Measurements from ENCODE around the gene CCDC149.

The CCDC149 gene

GRCh38 chr4:24840362-24840761 lies 72.5 kb downstream of the CCDC149 start:
- no peak for TF ChIP-seq CTCF (IDR thresholded peaks at IDR 0.05; ENCODE audit: borderline replicate concordance, insufficient read depth, low read depth, low read length)

GRCh38 chr4:24837781-24838180 lies 75.1 kb downstream of the CCDC149 start:
- no peak for TF ChIP-seq CTCF (IDR thresholded peaks at IDR 0.05; ENCODE audit: borderline replicate concordance, insufficient read depth, low read depth, low read length)
- H3K4me3 ChIP-seq (ENCODE audit: low read depth, low read length) = no peak overlapping the region

More at GRCh38 chr4:24840362-24840761, 72.5 kb downstream of the CCDC149 start:
- no peak overlapping the region for H3K4me3 ChIP-seq (ENCODE audit: low read depth, low read length)

- no peak overlapping the region for H3K4me3 ChIP-seq (ENCODE audit: low read depth, low read length)
- no peak for TF ChIP-seq CTCF (IDR thresholded peaks at IDR 0.05; ENCODE audit: borderline replicate concordance, insufficient read depth, low read depth, low read length)
Observed at GRCh38 chr4:24837336-24837735, 75.5 kb downstream of the CCDC149 start.

- no peak overlapping the region for H3K4me3 ChIP-seq (ENCODE audit: low read depth, low read length)
- TF ChIP-seq CTCF (IDR thresholded peaks at IDR 0.05; ENCODE audit: borderline replicate concordance, insufficient read depth, low read depth, low read length) = no peak
Observed at GRCh38 chr4:24836661-24837242, 76.1 kb downstream of the CCDC149 start.

- no peak for TF ChIP-seq CTCF (IDR thresholded peaks at IDR 0.05; ENCODE audit: borderline replicate concordance, insufficient read depth, low read depth, low read length)
- no peak overlapping the region for H3K4me3 ChIP-seq (ENCODE audit: low read depth, low read length)
Observed at GRCh38 chr4:24835696-24836095, 77.1 kb downstream of the CCDC149 start.

- TF ChIP-seq CTCF (IDR thresholded peaks at IDR 0.05; ENCODE audit: borderline replicate concordance, insufficient read depth, low read depth, low read length) = no peak
- H3K4me3 ChIP-seq (ENCODE audit: low read depth, low read length) = no peak overlapping the region
Observed at GRCh38 chr4:24831637-24832036, 81.2 kb downstream of the CCDC149 start.

- no peak overlapping the region for H3K4me3 ChIP-seq (ENCODE audit: low read depth, low read length)
- no peak for TF ChIP-seq CTCF (IDR thresholded peaks at IDR 0.05; ENCODE audit: borderline replicate concordance, insufficient read depth, low read depth, low read length)
Observed at GRCh38 chr4:24824720-24825119, 88.1 kb downstream of the CCDC149 start.
